TTC549 (cell line): Measurements from ENCODE around the gene TMEM101.
"Not testable (repeated sequence)": the region's sequence is repeated elsewhere in the genome, so short reads cannot be mapped to it uniquely, and the experiment has no call there.

Experiments used
- FAIRE-seq: peaks from 2 replicates; lab custom pipeline; 2012; peaks lifted over from hg19 to GRCh38; lab: Jason Lieb, UNC

The TMEM101 gene

DNA sequence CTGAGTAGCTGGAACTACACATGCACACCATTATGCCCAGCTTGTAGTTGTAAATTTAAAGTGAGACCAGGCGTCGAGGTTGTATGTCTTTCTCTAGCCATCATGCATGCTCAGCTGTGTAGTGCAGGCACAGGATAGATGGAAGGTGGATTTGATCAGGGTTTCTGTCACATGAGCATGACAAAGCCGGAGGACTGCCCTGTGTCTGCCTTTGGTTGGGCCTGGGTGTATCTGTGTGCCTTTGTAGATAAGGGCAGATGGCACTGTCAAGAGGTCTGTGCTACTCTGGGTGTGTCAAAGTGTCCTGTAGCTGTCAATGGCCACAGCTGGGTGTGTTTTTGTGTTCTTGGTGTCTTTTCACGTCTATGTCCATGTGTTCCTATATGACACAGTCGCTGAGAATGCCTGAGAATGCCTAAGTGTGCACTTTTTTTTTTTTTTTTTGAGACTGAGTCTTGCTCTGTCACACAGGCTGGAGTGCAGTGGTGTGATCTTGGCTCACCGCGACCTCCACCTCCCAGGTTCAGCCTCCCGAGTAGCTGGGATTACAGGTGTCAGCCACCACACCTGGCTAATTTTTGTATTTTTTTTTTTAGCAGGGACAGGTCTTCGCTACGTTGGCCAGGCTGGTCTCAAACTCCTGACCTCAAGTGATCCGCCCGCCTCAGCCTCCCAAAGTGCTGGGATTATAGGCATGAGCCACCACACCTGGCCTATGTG, 14.5 kb downstream of the TMEM101 start:
- no peak for FAIRE-seq

DNA sequence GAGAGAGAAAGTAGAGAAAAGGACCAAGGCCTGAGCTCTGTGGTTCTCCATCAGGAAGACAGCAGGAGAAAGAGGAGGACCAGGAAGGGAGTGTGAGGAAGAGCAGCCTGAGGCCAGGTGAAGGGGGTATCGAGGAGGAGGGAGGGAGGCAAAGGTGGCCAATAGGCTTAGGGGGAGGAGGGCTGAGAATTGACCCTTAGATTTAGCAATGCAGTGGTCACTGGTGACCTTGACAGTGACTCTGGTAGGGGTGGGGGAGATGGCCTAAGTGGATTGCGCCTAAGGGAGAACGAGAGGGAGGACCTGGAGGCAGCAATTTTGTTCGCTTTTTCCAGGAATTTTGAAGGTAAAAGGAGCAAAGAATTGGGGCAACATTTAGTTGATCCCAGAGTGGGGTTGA, 15.7 kb downstream of the TMEM101 start:
- FAIRE-seq, result no peak

DNA sequence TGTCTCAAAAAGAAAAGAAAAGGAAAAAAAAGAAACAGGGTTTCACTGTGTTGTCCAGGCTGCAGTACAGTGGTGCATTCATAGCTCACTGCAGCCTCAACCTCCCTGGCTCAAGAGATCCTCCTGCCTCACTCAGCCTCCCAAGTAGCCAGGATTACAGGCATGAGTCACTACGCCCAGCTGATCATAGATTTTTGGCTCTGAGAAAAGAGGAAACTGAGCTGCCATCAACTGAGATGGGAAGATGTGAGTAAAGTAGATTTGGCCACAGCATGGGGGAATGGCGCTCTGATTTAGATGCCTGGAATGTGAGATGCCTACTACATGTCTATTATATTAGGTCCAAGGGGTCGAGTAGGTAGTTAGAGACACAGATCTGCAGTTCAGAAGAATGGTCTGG, 16.2 kb downstream of the TMEM101 start:
- no peak for FAIRE-seq

DNA sequence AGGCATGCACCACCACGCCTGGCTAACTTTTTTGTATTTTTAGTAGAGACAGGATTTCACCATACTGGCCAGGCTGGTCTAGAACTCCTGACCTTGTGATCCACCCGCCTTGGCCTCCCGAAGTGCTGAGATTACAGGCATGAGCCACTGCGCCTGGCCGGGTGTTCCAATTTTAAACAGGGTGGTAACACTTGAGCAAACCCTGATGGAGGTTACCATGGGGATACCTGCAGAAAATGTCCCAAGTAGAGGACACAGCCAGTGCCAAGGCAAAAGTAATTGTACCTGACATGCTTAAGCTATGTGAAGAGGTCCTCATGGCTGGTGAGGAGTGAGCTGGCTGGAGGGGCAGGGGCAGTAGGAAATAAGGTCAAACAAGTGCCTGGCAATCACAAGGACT, 17.6 kb downstream of the TMEM101 start:
- not testable (repeated sequence) for FAIRE-seq

DNA sequence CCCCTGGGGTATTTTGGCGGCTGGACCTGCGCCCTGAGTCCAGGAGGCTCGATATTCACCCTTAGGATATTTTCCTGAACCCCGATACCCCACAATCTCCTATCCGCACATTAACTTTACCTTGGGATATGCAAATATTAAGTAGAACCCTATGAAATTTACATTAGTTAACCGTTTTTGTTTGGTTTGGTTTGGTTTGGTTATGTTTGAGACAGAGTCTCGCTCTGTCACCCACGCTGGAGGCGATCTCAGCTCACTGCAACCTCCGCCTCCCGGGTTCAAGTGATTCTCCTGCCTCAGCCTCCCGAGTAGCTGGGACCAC, 19.7 kb downstream of the TMEM101 start:
- no peak for FAIRE-seq

GRCh38 chr17:43994272-43995149, 20.3 kb downstream of the TMEM101 start:
- no peak for FAIRE-seq

GRCh38 chr17:43992641-43993040, 22.1 kb downstream of the TMEM101 start:
- no peak for FAIRE-seq

DNA sequence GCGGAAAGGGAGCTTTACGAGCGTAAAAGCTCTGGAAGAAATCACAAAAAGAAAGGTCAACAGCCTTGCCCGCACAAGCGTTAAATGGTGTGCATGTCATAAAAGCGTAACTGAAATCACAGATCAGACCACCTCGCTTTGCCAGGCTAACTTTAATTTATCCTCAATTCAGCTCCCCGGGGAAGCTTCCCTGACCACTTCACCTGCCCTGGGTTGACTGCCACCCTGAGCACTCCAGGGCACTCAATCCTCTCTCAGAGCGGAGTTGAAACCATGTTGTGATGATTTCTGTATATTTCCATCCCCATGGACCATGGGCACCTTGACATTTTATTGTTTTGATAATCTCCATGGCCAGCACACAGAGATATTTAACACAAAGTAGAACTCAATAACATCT, 26.5 kb downstream of the TMEM101 start:
- no peak for FAIRE-seq

DNA sequence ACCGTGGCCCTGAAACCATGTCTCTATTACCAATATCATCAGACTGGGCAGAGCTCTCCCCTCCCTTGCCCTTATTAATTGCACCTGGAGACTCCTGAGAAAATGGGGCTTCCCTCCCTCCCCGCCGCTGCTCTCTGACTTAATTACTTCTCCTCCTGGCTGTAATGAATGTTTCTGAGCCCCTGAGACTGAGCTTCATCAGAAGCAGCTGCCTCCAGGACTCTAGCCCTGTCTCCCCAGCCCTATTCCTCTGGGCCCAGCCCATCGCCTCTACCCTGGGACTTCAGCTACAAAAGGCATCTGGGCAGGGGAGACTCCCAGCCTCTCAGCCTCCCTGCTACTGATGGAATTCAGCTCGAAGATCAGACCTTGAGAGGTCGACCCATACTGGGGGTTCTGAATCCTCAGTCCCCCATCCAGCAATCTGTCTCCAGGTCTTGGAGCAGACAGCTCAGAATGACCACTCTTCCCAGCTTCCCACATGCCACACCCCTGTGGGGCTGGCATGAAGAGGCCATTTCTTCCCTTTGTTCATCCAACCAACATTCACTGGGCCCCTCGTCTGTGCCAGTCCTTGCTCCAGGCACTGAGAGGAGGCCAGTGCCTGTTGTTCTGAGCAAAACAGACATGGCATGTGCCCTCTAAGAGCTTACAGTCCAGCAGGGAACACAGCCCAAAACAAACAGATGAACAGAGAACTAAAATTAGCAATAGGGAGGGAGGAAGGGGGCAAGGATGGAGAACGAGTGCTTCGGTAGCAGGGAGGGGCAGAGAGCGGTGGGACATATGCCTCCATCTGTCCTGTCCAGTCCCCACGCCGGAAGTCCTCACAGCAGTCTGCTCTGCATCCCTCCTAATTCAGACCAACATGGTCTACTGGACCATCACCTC, 27.4 kb downstream of the TMEM101 start:
- FAIRE-seq, result no peak

GRCh38 chr17:43986225-43986981, 28.4 kb downstream of the TMEM101 start:
- FAIRE-seq, result no peak

GRCh38 chr17:43984521-43984920, 30.2 kb downstream of the TMEM101 start:
- FAIRE-seq, result no peak

DNA sequence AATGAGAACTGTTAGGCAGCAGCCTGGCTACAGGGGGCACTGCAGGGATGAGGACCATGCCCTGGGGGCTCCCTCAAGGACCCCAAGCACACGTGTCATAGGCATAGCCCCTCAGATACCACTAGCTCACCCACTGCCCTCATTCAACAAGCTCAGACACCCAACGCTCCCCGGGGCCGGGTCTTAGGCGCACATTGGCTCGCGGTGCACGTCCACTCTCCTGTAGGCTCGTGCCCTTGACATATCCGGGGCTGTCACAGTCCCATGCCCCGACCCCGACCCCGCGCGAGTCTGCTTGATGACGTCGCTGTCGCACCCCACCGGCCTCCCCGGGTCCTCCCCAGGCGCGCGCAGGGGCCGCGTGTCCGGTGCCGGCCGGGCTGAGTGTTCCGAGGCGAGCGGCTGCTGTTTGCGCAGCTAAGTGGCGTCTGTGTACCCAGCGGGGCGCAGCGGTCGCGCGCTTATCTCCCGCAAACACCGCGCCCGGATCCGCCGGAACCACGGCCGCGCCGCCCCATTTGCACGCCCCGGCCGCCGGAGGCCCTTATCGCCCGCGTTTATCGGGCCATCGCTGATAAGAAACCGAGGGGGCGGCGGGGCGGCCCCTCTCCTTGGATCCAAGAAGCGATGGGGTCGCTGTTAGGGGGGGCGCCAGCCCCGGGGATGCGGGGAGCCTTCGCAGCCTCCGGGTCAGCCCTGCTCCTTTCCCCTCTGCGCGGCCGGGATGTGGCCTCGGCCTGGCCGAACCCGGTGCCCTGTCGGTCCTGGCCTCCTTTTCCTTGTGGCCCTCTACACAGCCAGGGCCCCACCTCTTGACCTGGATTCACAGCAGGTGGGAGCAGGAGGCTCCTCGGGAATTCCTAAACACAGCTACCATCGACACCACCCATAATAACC, 31.0 kb downstream of the TMEM101 start:
- no peak for FAIRE-seq

- FAIRE-seq, result no peak
These were observed 31.6 kb downstream of the TMEM101 start for GRCh38 chr17:43983196-43983514.

GRCh38 chr17:43982171-43982570, 32.6 kb downstream of the TMEM101 start:
- no peak for FAIRE-seq

DNA sequence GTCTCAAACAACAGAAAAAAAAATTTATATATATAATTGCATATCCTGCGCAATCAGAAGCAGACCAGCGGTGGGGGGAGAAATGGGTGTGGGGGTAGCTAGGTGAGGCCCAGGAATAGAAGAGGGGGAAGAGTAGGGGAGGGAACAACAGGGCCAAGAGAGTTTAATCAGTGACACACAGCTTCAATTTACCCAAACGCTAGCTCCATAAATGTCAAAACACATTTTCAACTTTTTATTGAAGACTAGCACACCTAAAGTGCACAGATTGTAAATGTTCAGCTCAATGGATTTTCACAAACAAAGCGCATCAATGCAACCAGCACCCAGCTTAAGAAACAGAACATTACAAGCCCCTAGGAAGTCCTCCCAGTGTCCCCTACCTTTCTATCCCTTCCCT, 35.1 kb downstream of the TMEM101 start:
- FAIRE-seq, result no peak

- no peak for FAIRE-seq
These were observed 35.8 kb downstream of the TMEM101 start for GRCh38 chr17:43979011-43979410.

GRCh38 chr17:43978078-43978477, 36.7 kb downstream of the TMEM101 start:
- FAIRE-seq, result no peak

DNA sequence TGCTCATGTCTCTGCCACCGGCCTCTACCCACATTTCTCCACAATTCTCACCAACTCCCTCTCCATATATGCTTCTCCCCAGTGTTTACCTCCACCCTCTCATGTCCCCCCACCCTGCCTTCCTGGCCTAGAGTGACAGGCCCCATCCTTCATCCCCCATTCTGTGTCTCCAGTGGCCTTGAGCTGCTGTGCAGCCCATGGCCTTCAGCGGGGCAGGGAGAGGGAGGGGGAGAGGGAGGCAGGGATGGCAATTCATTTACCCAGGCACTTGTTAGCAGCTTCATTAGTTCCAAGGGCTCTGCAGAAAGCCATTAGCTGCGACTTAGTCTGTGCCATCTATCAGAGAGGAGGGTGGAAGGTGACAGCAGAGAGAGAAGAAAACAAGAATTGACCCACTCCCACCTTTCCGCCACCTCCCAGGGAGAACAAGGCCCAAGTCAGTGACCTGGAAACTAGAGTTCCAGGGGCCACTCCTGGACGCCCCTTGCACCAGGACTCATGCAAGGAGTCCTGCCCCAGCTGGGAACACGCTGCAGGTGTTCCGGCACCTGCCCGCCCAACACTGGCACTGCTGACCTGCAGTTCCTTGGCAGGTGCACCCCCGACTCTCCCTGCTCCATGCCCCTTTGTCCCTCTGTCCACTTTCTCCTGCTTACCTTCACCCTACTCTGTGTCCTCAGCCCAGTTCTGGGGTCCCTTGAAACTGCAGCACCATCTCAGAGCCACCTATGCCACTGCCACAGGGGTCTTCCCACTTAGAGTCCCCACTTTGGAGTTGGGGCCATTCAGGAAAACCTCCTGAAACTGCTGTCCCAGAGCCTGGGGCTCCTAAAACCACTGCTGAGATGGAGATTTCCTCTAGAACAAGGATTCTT, 37.6 kb downstream of the TMEM101 start:
- FAIRE-seq, result no peak

GRCh38 chr17:43975898-43976297, 38.9 kb downstream of the TMEM101 start:
- no peak for FAIRE-seq
